HG03064 (cell line): Measurements from ENCODE around the gene OR5AC2.

Experiments used
- ATAC-seq: cut with Tn5 transposase; IDR thresholded peaks from one replicate; pipeline ENCODE4 v1.9.1; 2021; ENCODE audit warnings: low read depth; ENCODE audit not compliant: unreplicated experiment

The OR5AC2 gene, protein sequence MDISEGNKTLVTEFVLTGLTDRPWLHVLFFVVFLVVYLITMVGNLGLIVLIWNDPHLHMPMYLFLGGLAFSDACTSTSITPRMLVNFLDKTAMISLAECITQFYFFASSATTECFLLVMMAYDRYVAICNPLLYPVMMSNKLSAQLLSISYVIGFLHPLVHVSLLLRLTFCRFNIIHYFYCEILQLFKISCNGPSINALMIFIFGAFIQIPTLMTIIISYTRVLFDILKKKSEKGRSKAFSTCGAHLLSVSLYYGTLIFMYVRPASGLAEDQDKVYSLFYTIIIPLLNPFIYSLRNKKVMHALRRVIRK

DNA sequence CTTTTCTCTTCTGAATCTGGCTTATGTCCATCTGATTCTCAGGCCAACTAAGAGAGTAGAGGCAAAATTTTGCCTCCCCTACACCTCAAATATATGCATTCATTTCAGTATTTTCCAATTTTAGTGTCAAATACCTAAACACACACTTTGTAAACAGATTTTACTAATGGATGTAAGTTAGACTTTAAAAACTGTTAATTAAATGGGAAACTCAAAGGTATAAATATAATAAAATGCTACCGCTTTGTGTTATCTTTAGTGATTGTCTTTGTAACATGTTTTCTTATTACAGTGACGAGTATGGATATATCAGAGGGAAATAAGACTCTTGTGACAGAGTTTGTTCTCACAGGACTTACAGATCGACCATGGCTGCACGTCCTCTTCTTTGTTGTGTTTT lies at the start of gene OR5AC2:
Gene OR5AC2, plus strand, starts transcription at position 301 of the 400 bp plus-strand sequence. Its CDS starts 0 bp downstream, at position 301.
- no peak for ATAC-seq

DNA sequence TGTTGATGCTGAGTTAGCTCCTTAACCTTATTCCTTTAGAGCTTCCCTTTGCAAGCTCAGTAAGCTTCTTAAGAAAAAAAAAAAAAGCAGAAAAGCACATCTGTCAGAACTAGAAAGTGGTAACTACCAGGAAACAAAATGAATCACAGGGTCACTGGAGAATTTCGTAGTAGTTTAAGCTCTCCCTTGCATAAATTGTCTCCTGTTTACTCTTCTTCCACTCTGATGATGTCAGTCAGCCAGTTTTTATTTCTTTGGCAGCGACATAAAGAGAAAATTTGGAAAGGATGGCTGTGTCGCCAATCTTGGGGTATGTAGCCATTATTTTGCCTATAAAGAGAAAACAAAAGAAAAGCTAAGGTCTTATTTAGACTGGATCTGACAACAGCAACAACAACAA lies 48.7 kb upstream of the OR5AC2 start:
- no peak for ATAC-seq

DNA sequence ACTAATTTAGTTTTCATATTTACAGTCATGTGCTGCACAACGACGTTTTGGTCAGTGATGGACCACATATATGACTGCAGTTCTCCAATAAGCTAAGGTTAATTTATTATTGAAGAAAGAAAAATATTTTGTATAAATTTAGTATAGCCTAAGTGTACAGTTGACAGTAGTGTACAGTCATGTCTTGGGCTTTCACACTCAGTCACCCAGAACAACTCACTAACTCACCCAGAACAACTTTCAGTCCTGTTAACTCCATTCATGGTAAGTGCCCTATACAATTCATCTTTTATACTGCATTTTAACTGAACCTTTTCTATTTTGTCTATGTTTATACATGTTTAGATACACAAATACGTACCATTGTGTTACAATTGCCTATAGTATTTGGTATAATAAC lies 48.1 kb upstream of the OR5AC2 start:
- peak; percentile 11 for ATAC-seq

DNA sequence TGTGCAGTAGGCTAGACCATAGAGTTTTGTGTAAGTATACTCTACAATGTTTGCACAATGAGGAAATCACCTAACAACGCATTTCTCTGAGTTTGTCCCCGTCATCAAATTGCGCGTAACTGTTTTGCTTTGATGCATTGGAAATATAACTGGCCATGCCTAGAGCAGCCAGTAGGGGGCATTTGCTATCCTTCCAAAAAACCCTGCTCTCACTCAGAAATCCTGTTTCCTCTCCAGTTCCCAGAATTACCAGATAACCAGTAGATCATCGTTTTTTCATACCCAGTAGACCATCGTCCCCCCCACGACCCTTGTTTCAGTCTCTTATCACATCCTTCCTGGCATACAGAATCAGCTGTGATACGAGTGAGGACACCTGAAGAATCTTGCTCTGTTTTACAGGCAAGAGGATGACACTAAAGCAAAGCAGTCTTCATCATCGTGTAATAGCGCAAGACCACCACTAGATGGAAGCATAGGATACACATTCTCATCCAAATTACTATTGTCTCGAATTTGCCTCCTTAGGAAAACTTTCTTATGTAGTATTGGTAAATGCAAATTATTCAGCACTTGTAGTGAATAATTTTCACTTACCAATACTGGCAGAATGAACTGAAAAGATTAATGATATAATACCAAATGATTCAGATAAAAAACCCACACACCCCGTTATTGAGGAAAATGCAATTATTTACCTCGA lies 47.5 kb upstream of the OR5AC2 start:
- ATAC-seq = peak; percentile 98

DNA sequence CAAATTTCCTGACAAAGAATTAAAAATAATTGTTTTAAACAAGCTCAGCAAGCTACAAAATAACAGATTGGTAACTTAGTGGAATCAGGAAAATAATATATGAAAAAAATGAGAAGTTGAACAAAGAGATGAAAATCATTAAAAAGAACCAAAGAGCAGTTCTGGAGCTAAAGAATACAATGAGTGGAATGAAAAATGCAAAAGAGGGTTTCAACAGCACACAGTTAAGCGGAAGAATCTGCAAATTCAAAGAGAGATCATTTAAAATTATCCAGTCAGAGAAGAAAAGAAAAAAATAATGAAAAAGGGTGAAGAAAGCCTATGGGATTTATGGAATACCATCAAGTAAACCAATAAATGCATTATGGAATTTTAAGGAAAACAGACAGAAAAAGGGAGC lies 45.6 kb upstream of the OR5AC2 start:
- ATAC-seq = no peak

DNA sequence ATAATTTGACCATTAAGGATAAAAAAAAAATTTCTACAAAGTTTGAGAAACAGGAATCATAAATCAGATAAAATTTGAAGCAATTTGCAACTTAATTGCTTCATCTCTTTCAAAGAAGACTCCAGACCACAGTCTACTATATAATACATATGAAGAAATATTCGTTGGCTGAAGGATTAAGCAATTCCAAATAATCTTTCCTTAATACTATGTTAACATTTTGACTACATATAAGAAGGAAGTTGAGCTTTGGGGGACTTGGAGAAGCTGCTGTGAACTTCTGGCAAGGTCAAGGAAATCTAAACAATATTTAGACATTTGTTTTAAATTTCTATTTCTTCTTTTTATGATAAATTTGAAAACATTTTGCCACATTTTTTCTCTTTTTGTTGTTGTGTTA lies 38.4 kb upstream of the OR5AC2 start:
- ATAC-seq = no peak

DNA sequence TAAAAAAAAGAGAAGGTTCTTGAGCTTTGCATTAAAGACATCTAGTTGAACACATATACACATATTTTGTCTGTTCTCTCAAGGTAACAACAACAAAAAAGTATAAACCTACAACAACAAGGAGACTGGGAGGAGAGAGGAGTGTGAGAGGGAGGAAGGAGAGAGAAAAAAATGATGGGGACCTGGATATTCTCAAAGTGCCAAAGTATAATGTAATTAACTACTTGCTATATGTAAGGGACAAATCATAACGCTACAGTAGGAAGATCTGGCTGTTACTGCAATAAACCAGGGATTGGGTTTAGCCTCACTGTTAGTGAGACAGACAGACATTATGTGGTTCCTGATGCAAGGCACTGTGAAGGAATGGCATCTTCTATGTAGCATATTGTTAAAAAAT lies 37.7 kb upstream of the OR5AC2 start:
- ATAC-seq = no peak

DNA sequence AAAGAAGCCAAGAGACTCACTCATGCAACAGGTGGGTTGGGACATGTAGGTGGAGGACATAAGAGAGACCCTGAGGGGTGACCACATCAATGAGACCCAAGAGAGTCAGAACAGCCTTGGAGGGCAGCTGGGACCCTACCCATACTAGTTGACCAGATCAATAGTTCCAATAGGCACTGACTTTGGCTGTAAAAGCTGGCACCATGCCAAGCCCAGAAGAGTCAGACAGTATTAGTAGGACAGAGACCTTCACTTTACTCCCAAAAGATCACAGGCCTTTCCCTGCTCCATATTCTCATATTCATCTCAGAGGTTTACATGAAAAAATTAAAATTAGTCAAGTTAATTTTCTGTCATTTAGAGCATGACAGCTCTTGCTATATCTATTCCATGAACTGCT lies 30.9 kb upstream of the OR5AC2 start:
- ATAC-seq = no peak

DNA sequence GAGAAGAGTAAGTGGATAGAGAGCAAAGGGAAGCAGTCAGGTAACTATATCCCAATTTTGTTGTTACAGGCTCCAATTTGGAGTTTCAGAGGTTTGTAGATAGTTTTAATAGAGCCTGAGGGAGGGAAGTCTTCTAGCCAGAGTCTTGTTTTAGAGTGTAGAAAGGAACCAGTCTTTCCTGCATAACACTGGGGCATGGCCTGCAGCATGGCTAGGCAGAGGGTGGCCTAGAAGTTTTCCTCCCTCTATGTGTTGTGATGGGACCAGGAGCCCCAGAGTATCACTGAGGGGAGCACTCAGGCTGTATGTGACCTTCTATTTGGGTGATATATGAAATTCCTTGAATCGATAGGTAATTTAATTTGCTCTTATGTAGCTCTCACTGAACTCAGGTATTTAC lies 29.3 kb upstream of the OR5AC2 start:
- ATAC-seq = no peak

DNA sequence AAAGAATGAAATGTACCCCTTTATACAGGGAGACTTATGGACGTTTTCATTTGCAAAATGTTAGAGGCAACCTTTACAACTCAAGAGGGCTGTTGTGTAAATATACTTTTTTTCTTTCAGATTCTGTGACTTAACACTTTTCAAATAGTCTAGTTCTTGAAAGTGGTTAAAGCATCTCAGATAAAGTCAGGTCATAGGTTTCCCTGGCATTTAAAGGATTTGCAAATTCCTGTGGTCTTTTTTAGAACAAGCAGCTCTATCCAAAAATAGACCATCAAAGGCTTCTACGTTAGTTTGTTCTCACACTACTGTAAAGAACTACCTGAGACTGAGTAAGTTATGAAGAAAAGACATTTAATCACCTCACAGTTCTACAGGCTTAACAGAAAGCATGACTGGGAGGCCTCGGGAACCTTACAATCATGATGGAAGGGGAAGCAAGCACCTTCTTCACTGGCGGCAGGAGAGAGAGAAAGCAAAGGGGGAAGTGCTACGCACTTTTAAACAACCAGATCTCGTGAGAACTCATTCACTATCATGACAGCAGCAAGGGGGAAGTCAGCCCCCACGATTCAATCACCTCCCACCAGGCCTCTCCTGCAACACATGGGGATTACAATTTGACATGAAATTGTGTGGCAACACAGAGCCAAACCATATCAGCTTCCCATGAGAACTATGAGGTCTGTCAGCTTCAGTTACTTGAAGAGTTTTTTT lies 28.6 kb upstream of the OR5AC2 start:
- no peak for ATAC-seq

DNA sequence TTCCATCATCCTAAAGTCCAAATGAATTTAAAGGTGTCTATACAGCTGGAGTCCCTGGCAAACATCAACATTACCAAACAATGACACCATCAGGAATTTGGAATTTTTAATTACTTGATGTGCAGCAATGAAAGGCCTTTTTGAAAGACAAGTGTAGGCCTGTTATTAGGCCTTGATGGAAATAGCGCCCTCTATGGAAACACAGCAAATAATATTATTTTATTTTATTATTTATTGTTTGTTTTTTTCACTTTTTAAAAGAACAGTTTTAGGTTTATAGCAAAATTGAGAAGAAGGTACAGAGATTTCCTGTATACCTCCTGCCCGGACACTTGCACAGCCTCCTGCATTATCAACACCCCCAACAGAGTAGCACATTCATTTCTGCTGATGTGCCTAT lies 18.1 kb upstream of the OR5AC2 start:
- ATAC-seq = no peak

DNA sequence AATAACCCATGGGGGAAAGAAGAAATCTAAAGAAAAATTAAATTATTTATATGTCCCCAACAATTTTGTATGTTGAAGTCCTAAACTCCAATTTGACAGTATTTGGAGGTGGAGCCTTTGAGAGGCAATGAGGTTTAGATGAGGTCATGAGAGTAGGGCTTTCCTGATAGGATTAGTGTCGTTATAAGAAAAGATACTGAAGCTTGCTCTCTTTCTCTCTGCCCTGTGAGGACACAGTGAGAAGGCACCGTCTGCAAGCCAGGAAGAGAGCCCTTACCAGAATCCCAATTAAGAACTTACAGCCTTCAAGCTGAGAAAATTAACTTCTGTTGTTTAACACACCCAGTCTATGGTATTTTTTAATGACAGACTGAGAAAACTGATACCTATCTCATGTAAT lies 16.1 kb upstream of the OR5AC2 start:
- ATAC-seq = no peak

DNA sequence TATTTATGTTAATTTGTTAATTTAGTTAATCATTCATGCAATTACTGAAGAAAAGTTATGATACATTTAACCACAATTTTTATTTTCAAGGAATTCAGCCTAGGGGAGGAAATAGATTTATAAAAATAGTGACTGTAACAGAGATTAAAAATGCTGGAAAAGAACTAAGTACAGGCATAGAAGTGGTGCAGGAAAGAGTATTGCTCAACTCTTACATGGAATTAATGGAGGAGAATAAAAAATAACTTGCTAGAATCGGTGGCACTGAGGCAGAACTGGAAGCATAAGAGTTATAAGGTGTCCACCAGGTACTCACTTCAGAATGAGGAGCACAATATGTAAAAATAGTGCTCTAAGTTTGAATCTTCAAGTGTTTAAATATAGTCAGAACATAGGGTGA lies 13.5 kb upstream of the OR5AC2 start:
- no peak for ATAC-seq

DNA sequence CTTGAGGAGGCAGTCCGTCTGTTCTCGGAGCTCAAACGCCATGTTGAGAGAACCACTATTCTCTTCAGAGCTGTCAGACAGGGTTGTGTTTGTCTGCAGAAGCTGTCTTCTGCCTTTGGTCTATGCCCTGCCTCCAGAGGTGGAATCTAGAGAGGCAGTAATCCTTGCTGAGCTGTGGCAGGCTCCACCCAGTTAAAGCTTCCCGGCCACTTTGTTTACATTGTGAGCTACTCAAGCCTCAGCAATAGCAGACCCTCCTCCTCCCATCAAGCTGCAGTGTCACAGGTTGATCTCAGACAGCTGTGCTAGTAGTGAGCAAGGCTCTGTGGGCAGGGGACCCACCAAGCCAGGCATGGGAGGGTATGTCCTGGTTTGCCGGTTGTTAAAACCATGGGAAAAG lies 8.9 kb downstream of the OR5AC2 start:
- ATAC-seq = no peak

DNA sequence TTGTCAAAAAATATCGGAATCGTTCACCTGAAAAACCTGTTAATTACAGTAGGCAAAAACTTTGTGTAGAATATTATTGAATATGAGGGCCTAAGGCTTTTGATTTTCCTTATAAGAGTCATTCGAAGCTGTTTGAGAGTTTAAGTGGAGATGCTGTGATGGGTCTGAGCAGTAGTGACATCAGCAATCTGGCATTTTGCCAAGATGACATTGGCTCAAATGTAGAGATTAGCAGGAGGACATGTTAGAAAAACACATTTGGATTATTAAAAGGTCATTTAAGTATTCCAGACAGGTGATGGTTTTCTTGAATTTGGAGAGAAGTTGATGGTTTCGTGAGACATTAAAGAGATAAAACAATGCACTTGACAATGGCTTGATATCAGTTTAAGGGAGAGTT lies 12.9 kb downstream of the OR5AC2 start:
- ATAC-seq = no peak

DNA sequence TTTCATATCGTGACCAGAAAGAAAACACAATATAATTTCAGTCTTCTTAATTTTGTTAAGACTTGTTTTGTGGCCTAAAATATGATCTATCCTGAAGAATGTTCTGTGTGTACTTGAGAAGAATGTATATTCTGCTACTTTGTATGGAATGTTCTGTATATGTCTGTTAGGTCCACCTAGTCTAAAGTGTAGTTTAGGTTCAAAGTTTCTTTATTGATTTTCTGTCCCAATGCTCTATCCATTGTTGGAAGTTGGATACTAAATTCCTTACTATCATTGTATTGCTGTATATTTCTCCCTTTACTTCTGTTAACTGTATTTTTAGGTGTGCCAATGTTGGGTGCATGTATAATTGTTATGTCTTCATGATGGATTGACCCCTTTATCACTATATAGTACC lies 21.2 kb downstream of the OR5AC2 start:
- no peak for ATAC-seq

DNA sequence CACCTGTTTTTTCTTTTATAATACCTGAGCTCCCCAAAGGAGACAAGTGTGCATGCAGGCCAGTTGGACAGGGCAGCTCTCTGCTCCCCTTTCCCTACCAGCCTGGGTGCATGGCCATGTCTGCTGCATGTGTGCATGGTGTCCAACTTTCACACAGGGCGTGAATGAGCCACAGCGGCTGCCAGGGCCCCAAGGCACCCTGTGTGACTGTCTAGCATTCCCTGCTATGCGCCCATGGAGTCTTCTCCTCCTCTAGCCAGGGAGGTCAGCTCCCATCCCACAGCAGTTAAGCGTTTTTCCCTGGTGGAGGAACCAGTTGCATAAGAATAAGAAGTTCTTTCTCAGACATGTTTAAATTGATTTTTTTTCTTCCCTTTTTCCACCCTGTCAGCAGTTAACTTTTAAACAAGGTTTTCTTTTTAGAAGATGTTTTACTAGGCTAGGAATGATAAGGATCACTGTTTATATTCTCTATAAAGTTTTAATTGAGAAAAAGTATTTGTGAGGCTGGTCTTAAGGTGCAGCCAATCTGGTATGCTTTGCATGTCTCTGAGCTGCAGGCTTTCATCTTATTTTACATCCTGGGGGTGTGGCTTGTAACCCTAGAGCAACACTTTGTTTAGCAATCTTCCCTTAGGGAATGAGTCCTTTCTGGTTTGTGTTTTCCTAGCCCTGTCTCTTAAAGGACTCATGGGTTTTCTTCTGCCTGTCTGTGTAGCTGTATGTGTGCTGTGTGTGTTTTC lies 23.0 kb downstream of the OR5AC2 start:
- ATAC-seq = no peak

DNA sequence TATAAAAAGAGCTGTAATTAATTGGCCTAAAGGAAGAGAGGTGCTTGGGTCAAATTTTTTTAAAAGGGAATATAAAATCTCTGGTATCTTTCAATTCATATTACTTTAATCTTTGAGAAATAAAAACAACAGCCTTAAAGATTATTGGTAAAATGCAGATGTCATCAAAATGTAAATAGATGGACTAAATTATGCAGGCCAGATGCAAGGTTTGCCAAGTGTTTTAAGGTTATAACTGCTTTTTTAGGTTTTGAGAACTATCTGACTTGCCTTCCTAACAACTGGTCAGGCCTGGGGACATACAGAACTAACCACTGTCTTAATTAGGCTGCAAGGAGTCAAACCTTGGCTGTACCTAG lies 23.6 kb downstream of the OR5AC2 start:
- no peak for ATAC-seq

DNA sequence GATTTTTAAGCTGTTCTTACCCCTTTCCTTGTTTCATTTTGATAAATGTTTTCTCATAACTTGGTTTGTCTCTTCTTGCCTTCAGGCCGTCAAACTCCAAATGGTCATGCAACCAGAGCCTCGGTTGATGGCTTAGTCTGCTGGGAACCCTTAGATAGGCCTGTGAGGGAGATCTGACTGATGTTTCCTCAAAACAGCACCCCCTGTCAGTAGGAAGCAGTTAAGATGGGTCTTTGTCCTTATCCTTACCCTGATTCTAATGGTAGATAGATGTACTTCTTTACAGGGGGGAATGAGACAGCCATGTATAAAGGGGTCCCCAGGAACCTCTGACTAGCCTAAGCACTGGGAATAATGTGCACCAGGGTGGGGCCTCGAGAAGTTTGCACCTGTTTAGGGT lies 27.3 kb downstream of the OR5AC2 start:
- no peak for ATAC-seq

DNA sequence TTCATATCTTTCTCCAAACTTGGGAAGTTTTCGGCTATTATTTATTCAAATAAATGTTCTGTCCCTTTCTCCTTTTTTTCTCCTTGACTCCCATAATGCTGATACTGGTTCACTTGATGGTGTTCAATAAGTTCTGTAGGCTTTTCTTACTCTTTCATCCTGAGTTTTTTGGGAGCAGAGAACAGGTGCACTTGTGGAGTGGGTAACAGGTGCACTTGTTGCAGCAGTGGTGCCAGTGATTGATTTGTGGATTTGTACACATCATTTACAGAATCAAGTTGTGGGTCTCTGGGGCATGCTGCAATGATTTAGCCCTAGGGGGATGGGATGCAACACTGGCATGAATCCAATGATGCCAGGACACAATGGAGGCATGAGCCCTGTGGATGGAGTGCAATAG lies 28.7 kb downstream of the OR5AC2 start:
- no peak for ATAC-seq

DNA sequence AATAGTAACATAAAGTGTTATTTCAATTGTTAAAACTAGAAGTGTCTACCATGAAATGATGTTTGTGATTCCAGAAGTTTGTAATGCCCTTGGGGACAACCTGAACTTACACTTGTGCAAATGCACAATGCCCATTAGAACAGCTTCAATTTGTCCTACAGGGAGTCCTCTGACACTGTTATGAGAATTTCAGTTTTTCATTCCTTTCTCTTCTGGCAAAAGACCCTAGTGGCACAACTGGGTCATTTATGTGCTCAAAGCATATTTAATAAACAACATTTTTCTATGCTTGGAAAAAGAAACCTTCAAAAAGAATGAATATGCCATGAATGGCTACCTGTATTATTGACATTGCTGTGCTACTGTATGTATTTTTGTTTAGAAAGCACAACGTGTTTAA lies 43.4 kb downstream of the OR5AC2 start, which contains the start of gene OR5H1:
Gene OR5H1, plus strand, starts transcription at position 301 of the 400 bp plus-strand sequence. CDS start 1,977 bp downstream, outside the sequence.
- ATAC-seq = no peak
